HG02763 (cell line): ENCODE results near the gene GPD1.
"Not testable (repeated sequence)": the region's sequence is repeated elsewhere in the genome, so short reads cannot be mapped to it uniquely, and the experiment has no call there.

Experiments used
- ATAC-seq: cut with Tn5 transposase; IDR thresholded peaks from one replicate; pipeline ENCODE4 v1.9.1; 2021; ENCODE audit warnings: mild to moderate bottlenecking, moderate library complexity; ENCODE audit not compliant: unreplicated experiment

Gene GPD1

DNA sequence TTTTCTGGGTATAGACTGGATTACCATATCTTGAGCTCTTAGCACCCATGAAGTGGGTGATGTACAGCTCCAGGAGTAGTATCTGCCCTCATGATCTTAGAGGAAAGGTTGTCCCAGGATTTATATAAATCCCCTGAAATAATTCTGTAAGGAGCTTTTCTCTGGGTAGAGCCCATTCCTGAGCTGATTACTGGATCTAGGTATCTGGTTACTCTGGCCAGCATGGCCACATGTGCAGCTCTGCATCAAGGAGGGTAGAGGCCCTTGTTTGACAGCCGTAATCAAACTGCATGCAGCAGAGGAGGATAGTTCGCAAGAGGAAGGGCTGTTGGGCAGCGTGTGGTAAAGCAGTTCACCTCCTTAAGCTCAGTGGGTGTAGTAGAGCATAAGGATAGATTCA is 16.7 kb downstream of the GPD1 start:
- ATAC-seq, result no peak

GRCh38 chr12:50120953-50121352 is 17.1 kb downstream of the GPD1 start:
- no peak for ATAC-seq

DNA sequence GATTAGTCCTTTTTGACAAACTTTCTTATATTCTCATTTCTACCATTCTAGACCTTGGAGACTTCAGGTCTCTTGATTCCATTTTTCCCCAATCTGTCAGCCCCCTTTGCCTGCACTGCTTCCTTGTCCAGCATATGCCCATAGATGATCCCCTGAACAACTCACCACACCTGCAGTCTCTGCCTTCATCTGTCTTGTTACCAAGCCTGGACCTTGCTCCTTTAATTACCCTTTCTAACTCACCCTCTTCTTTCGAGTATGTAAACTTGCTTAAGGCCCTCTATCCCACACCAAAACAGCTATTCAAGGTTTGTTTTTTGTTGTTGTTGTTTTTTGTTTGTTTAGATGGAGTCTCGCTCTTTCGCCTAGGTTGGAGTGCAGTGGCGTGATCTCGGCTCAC is 17.8 kb downstream of the GPD1 start:
- no peak for ATAC-seq

GRCh38 chr12:50123203-50123602 is 19.4 kb downstream of the GPD1 start:
- ATAC-seq, result no peak

- ATAC-seq, result no peak
These were observed 23.7 kb downstream of the GPD1 start for GRCh38 chr12:50127546-50127945.

- no peak for ATAC-seq
These were observed 25.5 kb downstream of the GPD1 start for GRCh38 chr12:50129290-50129689.

DNA sequence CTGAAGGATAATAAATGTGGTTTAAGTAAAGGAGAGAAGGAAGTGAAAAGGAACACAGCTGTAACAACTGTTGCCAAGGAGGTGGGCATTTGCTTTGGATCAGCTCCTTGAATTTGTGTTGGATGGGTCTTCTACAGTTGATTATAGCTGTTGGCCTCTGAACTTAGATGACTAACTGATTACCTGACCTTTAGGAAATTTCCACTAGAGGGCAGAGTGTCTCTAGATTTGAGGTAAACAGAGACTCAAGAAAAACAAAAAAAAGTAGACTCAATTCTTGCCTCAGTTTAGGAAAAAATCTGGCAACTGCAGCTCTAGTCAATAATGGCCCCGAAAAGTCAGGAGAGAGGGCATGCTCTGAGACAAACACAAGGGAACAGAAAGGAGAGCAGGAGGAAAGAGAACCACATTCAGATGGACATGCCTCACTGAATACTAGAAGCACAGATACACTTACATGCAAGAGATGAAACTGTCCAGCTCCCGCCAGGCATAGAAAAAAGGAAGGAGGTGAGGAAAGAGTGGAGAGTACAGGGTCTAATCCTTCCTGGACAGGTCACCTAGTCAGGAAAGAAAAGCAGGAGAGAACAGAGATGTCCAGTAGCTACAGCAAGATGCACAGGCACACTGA is 28.8 kb downstream of the GPD1 start:
- no peak for ATAC-seq

- ATAC-seq, result no peak
These were observed 39.2 kb downstream of the GPD1 start for GRCh38 chr12:50142993-50143392.

GRCh38 chr12:50145439-50145838 is 41.6 kb downstream of the GPD1 start:
- ATAC-seq, result no peak

- no peak for ATAC-seq
These were observed 43.5 kb downstream of the GPD1 start for GRCh38 chr12:50147281-50147680.

DNA sequence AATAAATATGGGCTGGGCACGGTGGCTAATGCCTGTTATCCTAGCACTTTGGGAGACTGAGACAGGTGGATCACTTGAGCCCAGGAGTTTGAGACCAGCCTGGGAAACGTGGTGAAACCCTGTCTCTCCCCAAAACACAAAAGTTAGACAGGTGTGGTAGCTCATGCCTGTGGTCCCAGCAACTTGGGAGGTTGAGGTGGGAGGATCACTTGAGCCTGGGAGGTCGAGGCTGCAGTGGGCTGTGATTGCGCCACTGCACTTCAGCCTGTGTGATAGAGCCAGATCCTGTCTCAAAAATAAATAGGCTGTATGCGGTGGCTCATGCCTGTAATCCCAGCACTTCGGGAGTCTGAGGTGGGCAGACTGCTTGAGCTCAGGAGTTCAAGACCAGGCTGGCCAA is 44.2 kb downstream of the GPD1 start:
- not testable (repeated sequence) for ATAC-seq

GRCh38 chr12:50149311-50149710 is 45.5 kb downstream of the GPD1 start:
- ATAC-seq, result no peak

DNA sequence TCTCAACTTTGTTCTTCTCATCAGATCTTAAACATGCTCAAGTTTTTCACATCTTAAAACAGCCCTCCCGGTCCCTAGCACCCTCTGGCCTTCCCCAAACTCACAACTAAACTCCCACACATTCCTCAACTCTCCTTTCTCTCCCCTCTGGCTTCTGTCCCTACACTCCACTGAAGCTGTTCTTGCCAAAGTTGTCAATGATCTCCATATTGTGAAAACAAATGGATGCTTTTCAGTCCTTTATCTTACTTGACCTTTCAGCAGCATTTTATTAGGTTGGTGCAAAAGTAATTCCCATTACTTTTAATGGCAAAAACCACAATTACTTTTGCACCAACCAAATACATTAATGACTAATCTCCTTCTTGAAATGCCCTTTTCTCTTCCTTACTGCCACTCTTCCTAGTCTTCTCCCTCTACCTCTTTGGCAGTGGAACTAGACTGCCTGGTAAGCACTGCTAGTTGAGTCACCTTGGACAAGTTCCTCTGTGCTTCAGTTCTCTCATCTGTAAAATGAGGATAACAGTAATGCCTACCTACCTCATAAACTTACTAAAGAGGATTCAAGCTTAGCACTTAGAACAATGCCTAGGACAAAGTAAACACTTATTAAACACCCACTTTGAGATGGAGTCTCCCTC is 47.4 kb downstream of the GPD1 start:
- ATAC-seq, result no peak

- not testable (repeated sequence) for ATAC-seq
These were observed 51.1 kb downstream of the GPD1 start for GRCh38 chr12:50154947-50155346.

DNA sequence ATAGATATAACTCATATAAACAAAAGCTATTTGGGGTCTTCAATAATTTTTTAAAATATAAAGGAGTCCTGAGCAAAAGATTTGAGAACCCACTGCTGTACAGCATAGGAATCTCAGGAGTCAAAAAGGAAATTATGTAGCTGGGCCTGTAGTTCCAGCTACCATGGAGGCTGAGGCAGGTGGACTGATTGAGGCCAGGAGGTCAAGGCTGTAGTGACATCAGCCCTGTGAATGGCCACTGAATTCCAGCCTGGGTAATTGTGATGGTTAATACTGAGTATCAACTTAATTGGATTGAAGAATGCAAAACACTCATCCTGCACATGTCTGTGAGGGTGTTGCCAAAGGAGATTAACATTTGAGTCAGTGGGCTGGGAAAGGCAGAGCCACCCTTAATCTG is 52.8 kb downstream of the GPD1 start:
- ATAC-seq, result no peak

DNA sequence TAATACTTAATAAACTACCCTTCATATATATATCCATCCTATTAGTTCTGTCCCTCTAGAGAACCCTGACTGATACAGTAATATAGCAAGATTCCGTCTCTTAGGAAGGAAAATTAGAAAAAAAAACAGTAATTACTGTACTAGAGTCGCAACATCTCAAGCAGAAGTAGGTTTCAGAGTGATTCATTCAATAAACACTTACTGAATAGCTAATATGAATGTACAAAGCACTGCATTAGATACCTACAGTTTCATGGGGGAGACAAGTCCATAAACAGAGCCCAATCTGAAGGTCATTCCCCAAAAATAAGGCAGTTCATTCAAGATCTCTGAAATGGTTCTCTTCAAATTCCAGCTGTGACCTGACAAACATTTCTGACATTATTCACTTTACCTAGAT is 53.5 kb downstream of the GPD1 start:
- ATAC-seq, result no peak

GRCh38 chr12:50160643-50161042 is 56.8 kb downstream of the GPD1 start:
- ATAC-seq, result no peak
